ENCODE data around the gene SGCE. TPM values are rescaled to one million over a fixed set of nuclear protein-coding genes. Genes with fewer than 3 reads are reported as not detected.

SGCE gene
- total and polyA plus RNA-seq, 2 donors (not counting 1 experiment from before 2014, with no cell fraction given), result 8.9 to 13.0 TPM

GRCh38 chr7:94602181-94602580 lies 53.8 kb downstream of the SGCE start:
- DNase-seq (no peak), ATAC-seq (ENCODE audit: low read depth) (no peak)
- Histone ChIP-seq H3K9me3 (ENCODE audit: control extremely low read depth in 1 of 3, control insufficient read depth in 2 of 3, insufficient read depth in 1 of 3, low read length in 2 of 3) (peaks cover 0 to 3% (median 0%) of the 10 kb centered on the region in 3 donors), H4K20me1 (ENCODE audit: control insufficient read depth, insufficient read depth, low read length, poor library complexity, severe bottlenecking) (no peaks in the 10 kb centered on the region), H2AFZ (ENCODE audit: insufficient read depth, low read depth, low read length, poor library complexity, severe bottlenecking) (no peak overlapping the region), H3K9ac (ENCODE audit: low read length) (no peak overlapping the region), H3K4me2 (replicated peaks; ENCODE audit: low read depth, low read length, poor library complexity, severe bottlenecking) (no peak overlapping the region), H3K27ac (ENCODE audit: low read length in 2 of 2) (no peak overlapping the region), H3K79me2 (ENCODE audit: control insufficient read depth, insufficient read depth, low read length) (no peaks in the 10 kb centered on the region), H3K4me1 (ENCODE audit: control insufficient read depth in 2 of 2, insufficient read depth in 2 of 2, low read length in 2 of 2) (no peaks in the 10 kb centered on the region), H3K4me3 (ENCODE audit: control extremely low read depth in 1 of 5, extremely low read depth in 1 of 5, insufficient read depth in 1 of 5, low read depth in 2 of 5, low read length in 4 of 5) (no peak overlapping the region), H3K36me3 (replicated peaks in 1 of 2; ENCODE audit: control extremely low read depth in 1 of 2, control insufficient read depth in 1 of 2, extremely low read depth in 1 of 2, insufficient read depth in 2 of 2, low read length in 1 of 2) (no peaks in the 10 kb centered on the region), H3K27me3 (replicated peaks in 1 of 4; ENCODE audit: control extremely low read depth in 1 of 4, control insufficient read depth in 3 of 4, insufficient read depth in 4 of 4, low read length in 3 of 4) (no peaks in the 10 kb centered on the region)
- Mint-ChIP-seq H3K27ac (no peak overlapping the region), H3K9me3 (ENCODE audit: insufficient read depth) (peaks cover 2% of the 10 kb centered on the region), H3K4me1 (peaks cover 4% of the 10 kb centered on the region), H3K27me3 (peaks cover 4% of the 10 kb centered on the region), H3K4me3 (no peak overlapping the region)
- POLR2A ChIA-PET, result no interaction called here
- intact Hi-C loops (cut with micrococcal nuclease), result no loop called here
- TF ChIP-seq, protein P1, sequence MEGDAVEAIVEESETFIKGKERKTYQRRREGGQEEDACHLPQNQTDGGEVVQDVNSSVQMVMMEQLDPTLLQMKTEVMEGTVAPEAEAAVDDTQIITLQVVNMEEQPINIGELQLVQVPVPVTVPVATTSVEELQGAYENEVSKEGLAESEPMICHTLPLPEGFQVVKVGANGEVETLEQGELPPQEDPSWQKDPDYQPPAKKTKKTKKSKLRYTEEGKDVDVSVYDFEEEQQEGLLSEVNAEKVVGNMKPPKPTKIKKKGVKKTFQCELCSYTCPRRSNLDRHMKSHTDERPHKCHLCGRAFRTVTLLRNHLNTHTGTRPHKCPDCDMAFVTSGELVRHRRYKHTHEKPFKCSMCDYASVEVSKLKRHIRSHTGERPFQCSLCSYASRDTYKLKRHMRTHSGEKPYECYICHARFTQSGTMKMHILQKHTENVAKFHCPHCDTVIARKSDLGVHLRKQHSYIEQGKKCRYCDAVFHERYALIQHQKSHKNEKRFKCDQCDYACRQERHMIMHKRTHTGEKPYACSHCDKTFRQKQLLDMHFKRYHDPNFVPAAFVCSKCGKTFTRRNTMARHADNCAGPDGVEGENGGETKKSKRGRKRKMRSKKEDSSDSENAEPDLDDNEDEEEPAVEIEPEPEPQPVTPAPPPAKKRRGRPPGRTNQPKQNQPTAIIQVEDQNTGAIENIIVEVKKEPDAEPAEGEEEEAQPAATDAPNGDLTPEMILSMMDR (IDR thresholded peaks at IDR 0.05), result no peak
- TF ChIP-seq EZH2 (IDR thresholded peaks at IDR 0.05; ENCODE audit: borderline replicate concordance, insufficient read depth, low read depth, low read length, poor library complexity, severe bottlenecking), result no peak
- WGBS (ENCODE audit: insufficient coverage), result no CpG with 5 or more reads among the region's 1 CpG
- CTCF ChIA-PET, result no interaction called here

DNA sequence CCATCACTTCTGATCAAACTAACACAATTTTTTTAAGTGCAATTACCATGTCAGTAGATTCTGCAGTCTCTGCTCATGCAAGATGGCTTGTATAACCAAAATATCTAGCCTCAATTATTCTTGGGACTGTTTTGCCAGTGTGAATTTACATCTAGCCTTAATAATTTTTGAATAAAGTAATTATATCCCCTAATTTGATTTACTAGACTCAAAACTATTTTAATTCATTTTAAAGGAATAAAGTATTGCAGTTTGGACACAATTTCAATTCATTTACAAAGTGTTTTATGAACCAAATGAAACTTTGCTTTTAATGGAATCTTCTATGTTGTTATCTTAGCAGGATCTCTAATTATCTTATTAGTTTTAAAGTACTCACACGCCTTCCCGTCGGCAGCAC lies 55.7 kb downstream of the SGCE start:
- H3K4me3 Mint-ChIP-seq, result no peak overlapping the region
- H3K27ac ChIP-seq (ENCODE audit: low read length in 2 of 2), result no peak overlapping the region
- H3K9ac ChIP-seq (ENCODE audit: low read length), result no peak overlapping the region
- H3K27me3 ChIP-seq (replicated peaks in 1 of 4; ENCODE audit: control extremely low read depth in 1 of 4, control insufficient read depth in 3 of 4, insufficient read depth in 4 of 4, low read length in 3 of 4), result no peaks in the 10 kb centered on the region
- H3K9me3 ChIP-seq (ENCODE audit: control extremely low read depth in 1 of 3, control insufficient read depth in 2 of 3, insufficient read depth in 1 of 3, low read length in 2 of 3), result no peaks in the 10 kb centered on the region
- H3K4me1 Mint-ChIP-seq, result no peaks in the 10 kb centered on the region
- no peaks in the 10 kb centered on the region for H3K4me1 ChIP-seq (ENCODE audit: control insufficient read depth in 2 of 2, insufficient read depth in 2 of 2, low read length in 2 of 2)
- no peaks in the 10 kb centered on the region for H3K79me2 ChIP-seq (ENCODE audit: control insufficient read depth, insufficient read depth, low read length)
- no peak for TF ChIP-seq EZH2 (IDR thresholded peaks at IDR 0.05; ENCODE audit: borderline replicate concordance, insufficient read depth, low read depth, low read length, poor library complexity, severe bottlenecking)
- TF ChIP-seq, protein P1 (IDR thresholded peaks at IDR 0.05), result no peak
- H3K9me3 Mint-ChIP-seq (ENCODE audit: insufficient read depth), result no peaks in the 10 kb centered on the region
- no peak overlapping the region for H3K4me2 ChIP-seq (replicated peaks; ENCODE audit: low read depth, low read length, poor library complexity, severe bottlenecking)
- WGBS (ENCODE audit: insufficient coverage), result no CpG with 5 or more reads among the region's 3 CpGs
- H2AFZ ChIP-seq (ENCODE audit: insufficient read depth, low read depth, low read length, poor library complexity, severe bottlenecking), result no peak overlapping the region
- POLR2A ChIA-PET, result no interaction called here
- H3K27me3 Mint-ChIP-seq, result no peaks in the 10 kb centered on the region
- intact Hi-C loops (cut with micrococcal nuclease), result no loop called here
- no peak overlapping the region for H3K27ac Mint-ChIP-seq
- ATAC-seq (ENCODE audit: low read depth), result no peak
- DNase-seq, result no peak
- H4K20me1 ChIP-seq (ENCODE audit: control insufficient read depth, insufficient read depth, low read length, poor library complexity, severe bottlenecking), result no peaks in the 10 kb centered on the region
- no peaks in the 10 kb centered on the region for H3K36me3 ChIP-seq (replicated peaks in 1 of 2; ENCODE audit: control extremely low read depth in 1 of 2, control insufficient read depth in 1 of 2, extremely low read depth in 1 of 2, insufficient read depth in 2 of 2, low read length in 1 of 2)
- H3K4me3 ChIP-seq (ENCODE audit: control extremely low read depth in 1 of 5, extremely low read depth in 1 of 5, insufficient read depth in 1 of 5, low read depth in 2 of 5, low read length in 4 of 5), result no peak overlapping the region
- CTCF ChIA-PET, result no interaction called here
